GM18858 (cell line): ENCODE data around the gene RPL13.

Source experiments
- ATAC-seq: cut with Tn5 transposase; IDR thresholded peaks from one replicate; pipeline ENCODE4 v1.9.1; 2021; ENCODE audit not compliant: unreplicated experiment

Gene RPL13

DNA sequence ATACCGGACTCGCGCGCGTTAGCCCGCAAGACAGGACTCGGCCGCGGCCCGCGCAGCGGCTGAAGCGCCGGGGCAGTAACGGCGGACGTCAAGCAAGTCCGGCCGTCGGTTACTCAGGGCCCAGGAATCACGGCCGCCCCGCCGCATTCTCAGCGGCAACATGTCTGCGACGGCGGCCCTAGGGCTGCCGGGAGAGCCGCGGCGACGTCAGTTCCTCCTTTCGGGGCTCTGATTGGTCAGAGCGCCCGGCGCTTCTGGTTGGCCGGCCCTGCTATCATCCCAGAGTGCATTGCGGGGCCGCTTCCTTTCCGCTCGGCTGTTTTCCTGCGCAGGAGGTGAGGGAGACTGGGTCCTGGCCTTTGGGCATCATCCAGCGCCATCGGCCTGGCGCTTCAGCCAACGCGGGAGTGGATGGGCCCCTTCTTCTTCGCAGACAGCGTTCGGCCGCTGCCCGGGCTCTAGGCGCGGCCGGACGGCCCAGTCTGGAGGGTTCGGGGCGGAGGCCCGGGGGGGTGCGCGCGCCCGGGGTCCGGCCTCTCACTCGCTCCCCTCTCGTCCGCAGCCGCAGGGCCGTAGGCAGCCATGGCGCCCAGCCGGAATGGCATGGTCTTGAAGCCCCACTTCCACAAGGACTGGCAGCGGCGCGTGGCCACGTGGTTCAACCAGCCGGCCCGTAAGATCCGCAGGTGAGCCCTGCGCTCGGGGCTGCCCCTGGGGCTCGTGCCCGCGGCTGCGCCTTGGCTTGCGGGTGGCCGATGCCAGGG, at the start of gene RPL13:
TSS of gene RPL13 (plus strand) at position 305 of the 764 bp plus-strand sequence. CDS start at position 583, 278 bp downstream.
- peak; percentile 63 for ATAC-seq

DNA sequence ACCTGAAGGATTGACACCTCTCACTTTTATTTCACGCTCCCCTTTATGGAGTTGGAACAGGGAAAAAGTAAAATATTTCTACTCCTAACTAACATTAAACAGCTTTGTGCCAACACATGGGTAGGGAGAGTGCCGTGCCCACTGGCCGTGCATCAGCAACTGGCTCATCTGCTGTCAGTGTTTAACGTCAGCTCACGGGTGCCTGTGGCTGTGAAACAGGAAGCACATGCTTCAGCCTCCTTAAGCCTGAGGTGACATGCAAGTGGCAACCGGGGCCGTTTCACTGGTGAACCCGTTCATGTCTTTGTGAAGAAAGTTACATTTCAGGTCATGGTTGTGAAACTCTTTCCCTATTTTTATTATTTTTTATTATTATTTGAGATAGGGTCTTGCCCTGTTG, 49.1 kb upstream of the RPL13 start:
- no peak for ATAC-seq

DNA sequence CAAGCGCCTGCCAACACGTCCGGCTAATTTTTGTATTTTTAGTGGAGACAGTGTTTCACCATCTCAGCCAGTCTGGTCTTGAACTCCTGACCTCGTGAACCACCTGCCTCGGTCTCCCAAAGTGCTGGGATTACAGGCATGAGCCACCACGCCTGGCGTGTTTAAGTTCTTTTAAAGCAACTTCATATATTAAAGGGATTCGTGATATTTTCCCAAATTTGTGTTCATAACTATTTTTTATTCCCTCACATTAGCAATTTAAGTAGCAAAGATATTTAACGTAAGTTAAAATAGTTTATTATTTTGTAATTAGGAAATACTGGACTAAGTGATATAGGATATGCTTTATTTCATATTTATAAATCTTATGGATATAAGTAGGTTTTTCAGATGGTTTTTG, 48.0 kb upstream of the RPL13 start:
- no peak for ATAC-seq

DNA sequence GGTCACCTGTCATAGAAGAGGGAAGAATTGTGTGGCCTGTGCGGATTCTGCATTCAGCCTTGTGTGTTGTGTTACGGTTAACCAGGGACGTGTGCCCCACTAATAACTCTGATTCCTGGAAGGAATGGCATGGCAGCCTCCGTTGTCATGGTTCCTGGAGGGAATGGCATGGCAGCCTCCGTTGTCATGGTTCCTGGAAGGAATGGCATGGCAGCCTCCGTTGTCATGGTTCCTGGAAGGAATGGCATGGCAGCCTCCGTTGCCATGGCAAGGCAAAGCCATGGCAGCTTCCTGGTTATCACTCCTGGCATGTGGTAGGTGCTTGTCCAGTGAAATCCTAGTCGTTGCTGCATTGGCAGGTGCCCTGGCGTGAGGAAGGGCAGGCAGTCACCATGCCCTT, 43.4 kb upstream of the RPL13 start:
- no peak for ATAC-seq

DNA sequence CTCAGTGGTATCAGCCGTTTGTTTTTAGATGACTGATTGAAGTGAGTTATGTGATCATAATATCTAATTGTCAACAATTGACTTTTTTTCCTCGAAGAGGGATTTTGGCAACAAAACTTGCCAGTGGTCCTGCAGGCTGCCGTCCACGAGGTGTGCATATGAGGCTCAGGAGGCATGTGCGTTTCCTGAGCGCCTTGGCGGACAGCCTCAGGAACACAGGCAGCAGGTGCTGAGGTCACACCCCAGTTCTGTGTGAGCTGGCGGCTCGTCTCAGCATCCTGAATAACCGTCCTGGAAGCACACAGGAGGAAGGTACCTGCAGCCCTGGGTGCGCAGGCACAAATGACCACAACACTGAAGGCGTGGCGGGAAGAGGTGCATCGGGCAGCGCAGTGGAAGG, 40.6 kb upstream of the RPL13 start:
- no peak for ATAC-seq

DNA sequence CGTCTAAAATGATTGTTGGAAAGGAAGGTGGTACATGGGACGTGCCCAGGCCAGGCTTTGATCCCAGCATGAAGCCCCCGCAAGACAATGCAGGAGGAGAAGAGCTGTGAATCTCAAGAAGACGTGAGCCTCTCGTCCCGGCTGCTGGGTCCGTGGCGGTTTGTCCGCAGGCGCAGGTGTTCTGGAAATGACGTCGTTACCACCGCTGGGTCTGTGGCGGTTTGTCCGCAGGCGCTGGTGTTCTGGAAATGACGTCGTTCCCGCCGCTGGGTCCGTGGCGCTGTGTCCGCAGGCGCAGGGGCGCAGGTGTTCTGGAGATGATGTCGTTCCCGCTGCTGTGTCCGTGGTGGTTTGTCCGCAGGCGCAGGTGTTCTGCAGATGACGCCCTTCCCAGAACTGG, 38.2 kb upstream of the RPL13 start:
- no peak for ATAC-seq

DNA sequence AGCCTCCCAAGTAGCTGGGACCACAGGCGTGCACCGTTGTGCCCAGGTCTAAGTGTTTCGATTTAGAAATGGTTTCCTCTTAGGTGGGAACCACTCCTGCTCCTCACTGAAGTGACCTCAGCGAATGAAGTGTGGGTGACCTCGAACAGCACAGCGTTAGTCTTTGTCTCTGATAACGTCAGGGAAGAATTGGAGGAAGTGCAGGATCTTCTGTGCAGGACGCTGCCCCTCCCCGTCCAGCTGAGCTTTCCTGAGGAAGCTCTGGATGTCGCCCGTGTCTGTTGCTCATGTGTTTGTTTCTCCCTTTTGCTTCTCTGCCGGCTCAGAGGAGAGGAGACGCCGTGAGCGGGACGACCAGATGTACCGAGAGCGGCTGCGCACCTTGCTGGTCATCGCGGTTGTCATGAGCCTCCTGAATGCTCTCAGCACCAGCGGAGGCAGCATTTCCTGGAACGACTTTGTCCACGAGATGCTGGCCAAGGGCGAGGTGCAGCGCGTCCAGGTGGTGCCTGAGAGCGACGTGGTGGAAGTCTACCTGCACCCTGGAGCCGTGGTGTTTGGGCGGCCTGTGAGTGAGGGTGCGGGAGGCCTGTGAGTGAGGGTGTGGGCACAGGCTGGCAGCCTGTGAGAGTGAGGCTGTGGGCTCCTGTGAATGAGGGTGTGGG, 36.7 kb upstream of the RPL13 start:
- ATAC-seq = no peak

DNA sequence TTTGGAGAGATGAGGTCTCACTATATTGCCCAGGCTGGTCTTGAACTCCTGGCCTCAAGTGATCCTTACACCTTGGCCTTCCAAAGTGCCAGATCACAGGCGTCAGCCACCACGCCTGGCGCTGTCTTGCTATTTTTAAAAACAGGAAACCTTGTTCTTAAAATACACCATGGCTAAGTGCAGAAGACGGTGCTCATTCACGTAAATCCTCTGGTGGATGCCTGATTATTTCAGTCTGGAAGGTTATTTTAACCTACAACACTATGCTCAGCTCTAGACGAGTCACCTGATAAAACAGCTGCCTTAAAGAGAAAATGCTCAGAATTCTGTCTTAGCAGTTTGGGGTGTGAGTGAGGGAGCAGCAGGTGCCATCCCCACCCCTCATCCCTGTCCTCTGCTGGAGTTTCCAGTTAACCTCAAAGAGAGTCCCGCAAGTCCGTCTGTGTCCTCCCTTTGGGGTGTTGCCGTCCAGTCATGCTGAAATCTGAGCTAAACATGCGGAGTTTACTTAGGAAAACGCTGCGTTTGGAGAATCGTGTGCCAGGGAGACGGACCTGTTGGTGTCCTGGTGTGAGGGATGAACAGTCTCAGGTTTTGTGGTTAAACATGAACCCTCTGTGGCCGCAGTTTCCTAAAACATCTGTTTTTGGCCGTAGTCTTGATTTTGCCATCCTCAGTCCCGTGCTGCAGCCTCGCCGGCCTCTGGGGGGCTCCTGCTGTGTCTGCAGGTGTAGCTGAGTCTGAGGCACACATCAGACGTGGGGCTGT, 35.2 kb upstream of the RPL13 start:
- ATAC-seq = no peak

DNA sequence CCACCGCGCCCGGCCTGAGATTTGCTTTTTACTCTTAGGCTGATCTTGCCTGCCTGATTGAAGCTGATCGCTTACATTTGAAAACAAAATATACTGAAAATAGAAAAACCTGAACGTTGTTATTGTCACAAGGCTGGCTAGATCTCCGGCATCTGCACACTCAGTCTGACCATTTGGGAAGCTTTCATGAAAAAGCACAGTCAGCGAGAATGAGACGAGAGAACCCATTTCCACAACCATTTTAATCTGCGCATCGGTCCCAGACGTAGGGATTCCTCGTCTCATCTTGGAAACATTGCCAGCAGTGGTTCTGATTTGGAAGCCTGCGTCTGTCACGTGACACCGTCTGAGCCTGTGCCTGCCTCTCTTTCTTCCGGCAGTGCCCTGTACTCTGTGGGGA, 31.4 kb upstream of the RPL13 start:
- no peak for ATAC-seq

DNA sequence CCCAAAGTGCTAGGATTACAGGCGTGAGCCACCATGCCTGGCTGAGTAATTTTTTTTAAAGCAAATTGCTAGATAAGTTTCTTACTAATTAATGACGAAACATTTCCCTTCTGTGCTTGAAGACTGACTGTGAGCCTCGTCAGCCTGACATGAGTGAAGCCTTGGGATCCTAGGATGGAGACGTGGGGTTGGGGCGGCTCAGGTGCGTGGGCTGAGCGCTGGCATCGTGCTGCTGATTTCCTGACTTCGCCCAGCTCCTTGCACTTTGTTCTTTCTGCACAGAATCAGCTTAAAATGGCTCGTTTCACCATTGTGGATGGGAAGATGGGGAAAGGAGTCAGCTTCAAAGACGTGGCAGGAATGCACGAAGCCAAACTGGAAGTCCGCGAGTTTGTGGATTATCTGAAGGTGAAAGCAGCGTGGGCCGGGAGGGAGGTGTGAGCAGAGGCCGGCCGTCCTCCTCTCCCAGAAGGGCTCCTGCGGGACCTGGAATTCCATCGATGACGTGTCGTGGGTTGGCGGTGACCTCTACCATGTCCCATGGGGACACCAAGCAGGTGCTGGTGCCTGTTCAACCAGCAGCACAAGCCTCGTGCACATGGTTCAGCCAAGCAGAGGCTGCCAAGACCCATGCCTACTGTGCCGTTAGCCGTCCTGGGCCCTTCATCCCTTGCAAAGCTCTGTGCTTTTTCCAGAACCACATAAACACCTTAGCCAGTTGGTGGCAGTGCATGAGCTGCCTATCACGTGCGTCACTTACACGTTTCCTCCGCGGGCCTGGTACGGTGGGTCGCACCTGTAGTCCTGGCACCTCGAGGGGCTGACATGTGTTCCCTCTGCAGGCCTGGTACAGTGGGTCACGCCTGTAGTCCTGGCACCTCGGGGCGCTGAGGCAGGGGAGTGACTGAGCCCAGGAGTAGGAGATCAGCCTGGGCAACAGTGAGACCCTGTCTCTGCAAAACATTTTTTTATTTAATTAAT, 29.8 kb upstream of the RPL13 start:
- ATAC-seq = no peak

DNA sequence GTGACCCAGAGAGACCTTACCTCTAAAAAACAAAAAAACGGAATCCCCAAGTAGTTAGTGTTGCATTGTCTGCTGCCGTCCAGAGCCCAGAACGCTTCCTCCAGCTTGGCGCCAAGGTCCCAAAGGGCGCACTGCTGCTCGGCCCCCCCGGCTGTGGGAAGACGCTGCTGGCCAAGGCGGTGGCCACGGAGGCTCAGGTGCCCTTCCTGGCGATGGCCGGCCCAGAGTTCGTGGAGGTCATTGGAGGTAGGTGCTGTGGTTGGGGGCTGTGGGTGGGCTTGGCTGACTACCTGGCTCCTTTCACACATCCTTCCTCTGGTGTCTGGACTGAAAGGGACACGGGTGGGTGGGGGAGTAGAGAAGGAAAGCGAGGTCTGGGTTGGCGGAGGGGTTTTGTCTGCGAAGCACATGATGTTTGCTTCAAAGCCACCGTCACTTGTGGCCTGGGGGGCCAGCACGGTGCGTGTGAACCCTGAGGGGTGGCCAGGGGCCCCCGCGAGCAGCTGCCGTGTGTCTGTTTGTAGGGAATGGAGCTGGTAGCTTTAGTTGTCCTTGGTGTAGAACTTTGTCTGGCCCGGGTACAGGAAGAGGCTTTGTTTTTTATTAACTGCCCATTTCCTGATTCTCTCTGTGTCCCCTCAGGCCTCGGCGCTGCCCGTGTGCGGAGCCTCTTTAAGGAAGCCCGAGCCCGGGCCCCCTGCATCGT, 28.5 kb upstream of the RPL13 start:
- ATAC-seq = no peak

DNA sequence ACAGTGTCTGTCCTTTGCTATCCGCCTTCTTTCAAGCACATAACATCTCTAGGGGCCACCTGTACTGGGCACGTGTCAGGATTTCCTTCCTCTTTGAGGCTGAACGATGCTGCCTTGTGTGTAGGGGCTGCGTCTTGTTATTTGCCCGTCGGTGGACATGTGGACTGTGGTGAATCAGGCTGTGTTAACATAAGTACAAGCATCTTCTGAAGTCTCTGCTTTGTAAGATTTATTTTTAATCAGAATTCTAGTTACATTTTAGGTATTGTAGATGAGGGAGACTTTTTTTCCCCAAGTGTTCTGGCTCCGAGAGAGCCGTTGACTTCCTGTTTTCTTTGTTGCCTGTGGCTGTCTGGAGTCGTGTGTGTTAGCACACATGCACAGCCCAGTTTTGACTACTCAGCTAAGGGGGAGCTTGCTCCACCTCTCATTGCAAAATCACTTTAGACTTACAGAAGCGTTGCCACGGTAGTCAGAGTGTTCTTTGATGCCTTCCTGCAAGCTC, 26.2 kb upstream of the RPL13 start:
- ATAC-seq = no peak

DNA sequence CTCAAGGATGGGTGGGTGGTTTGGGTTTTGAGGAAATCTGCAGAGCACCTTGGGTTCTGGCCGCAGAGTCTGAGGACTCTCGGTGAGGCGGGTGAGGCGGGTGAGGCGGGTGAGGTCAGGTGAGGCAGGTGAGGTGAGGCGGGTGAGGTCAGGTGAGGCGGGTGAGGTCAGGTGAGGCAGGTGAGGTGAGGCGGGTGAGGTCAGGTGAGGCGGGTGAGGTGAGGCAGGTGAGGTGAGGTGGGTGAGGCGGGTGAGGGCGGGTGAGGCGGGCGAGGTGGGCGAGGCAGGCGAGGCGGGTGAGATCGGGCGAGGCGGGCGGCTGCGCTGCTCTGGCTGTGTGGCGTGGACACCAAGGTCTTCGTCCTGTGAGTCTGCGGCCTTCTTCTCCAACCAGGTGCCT, 24.1 kb upstream of the RPL13 start:
- no peak for ATAC-seq

DNA sequence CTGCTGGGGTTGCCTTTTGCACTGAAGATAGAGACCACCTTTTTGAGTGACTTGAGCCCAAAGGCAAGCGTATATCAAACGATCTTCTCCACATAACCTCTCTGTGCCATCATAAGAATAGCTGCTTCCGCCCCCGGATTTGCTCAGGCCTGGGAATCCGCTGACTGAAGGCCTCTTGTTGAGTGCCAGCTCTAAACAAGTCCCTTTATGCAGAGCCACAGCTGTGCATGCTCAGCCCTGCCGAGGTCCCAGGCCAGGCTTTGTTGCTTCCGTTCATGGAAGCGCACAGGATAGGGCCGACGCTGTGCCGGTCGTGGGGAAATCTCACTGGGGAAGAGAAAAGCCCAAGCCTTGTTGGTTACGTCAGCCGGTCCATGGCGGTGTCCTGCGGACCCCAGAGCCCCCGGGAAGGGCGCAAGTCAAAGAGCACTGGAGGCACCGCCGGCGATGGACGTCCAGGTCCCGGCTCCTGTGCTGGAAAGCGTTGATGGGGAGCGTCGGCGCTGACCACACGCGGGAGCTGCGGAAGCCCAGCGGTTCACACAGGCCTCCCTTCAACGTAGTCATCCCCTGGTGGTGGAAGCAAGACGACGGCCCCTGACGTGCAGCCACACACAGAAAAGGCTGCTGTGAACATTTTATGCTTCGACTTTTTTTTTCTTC, 23.5 kb upstream of the RPL13 start:
- no peak for ATAC-seq

DNA sequence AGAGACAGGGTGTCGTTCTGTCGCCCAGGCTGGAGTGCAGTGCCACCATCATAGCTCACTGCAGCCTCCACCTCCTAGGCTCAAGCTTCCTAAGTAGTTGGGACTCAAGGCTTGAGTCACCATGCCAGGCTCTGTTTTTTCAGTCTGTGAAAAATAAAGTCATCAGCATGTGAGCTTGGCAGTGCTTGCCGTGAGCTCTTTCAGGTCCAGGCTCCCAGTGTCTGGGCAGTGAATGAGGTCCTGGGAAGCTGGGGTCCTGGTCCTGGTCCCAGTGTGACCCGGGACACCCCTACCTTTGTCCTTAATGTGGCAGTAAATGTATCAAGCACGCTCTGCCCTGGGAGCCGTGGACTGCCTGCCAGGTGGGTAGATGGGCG, 22.9 kb upstream of the RPL13 start:
- ATAC-seq = no peak

DNA sequence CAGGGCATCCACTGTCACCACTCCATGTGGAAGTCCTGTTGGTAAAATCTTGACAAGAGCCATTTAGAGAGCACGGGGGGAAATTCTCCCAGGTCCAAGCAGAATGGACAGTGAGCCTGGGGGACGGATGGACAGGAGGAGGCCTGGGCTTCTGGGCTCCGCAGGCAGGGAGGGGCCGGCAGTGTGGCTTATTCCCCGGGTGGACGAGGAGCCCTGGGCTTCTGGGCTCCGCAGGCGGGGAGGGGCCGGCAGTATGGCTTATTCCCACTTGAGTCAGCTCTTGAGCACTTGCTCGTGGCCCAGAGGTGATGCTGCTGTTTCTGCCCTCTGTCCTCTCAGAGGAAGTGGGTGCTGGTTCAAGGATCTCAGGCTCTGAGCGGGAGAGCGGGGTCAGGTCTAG, 22.2 kb upstream of the RPL13 start:
- no peak for ATAC-seq

DNA sequence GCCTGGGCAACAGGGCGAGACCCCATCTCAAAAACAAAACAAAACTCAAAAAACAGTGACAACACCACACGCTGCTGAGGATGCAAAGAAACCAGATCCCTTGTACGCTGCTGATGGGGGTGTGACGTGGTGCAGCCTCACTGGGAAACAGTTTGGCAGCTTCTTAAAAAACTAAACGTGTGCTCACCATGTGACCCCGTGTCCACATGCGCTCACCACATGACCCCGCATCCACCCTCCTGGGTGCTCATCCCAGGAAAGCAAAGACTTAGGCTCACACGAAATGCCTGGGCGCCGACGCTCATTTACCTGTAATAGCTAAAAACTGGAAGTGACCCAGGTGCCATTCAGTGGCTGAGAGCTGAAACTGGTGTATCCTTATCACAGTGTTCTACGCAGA, 19.9 kb upstream of the RPL13 start:
- no peak for ATAC-seq

DNA sequence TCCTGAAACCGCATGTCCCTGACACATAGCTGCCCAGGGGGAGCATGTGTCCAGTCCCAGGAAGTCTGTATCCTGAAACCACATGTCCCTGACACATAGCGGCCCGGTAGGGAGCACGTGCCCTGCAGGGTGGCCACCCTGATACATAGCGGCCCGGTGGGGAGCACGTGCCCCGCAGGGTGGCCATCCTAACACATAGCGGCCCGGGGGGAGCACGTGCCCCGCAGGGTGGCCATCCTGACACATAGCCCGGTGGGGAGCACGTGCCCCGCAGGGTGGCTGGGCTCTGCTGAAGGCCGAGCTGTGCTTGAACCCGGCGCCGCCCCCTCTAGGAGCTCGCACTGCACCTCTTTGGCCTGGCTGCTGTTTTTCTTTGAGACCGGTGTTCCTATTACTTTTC, 18.7 kb upstream of the RPL13 start:
- no peak for ATAC-seq

DNA sequence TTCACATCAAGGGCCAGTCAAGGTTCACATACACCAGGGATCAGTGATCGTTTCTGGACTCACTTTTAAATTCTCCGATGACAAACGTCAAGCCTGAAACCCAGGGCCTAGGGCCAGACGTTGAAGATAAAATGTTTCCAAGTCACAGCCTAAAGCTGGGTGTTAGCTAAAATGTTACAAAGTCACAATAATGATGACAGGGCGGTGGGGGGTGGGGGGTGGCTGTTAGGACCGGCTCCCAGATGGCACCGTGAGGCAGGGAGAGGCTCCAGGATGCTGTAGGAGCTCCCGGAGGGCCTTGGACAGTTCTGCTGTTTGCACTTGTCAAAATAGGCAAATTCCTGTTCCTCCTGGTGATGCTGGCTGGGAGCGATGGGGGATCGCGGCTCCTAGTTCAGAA, 16.4 kb upstream of the RPL13 start:
- ATAC-seq = no peak

DNA sequence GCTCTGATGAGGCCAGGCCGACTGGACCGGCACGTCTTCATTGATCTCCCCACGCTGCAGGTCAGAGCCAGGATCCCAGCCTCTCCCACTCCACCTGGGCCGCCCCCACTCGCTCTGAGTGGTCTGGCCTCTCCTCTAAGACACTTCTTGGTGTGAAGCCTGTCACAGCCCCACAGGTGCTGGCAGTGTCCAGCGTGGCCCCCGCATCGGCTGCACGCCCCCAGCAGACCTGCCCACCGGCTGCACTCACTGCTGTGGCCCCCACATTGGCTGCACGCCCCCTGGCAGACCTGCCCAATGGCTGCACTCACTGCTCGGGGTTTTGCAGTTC, 15.8 kb upstream of the RPL13 start:
- ATAC-seq = no peak
